Right cardiac atrium (tissue), 5 donors: Measurements from ENCODE around the gene UBE4B. TPM values are rescaled to one million over a fixed set of nuclear protein-coding genes. Genes with fewer than 3 reads are reported as not detected.
A peak's percentile ranks its signal among the peaks of the same experiment; 100 is the strongest.

Experiments used
- ATAC-seq, 2 donors: fragments of 200-7000 bp; cut with Tn5 transposase; one replicate each; pipeline versions ENCODE4 v1.8.0 to v1.9.1; 2020; ENCODE audit warnings: moderate library complexity in 2 of 2, mild to moderate bottlenecking in 1 of 2
- DNase-seq, 3 donors: peaks; one replicate each; pipeline ENCODE4 v3.0.0-alpha.2; 2020
- H3K27ac ChIP-seq: one replicate; pipeline ENCODE4 v1.5.1; 2013; ENCODE audit warnings: mild to moderate bottlenecking, low read length, control low read depth, moderate library complexity
- H3K27me3 ChIP-seq: one replicate; pipeline ENCODE4 v1.6.1; 2013; ENCODE audit not compliant: control insufficient read depth, insufficient read depth
- H3K4me1 ChIP-seq: one replicate; pipeline ENCODE4 v1.6.1; 2013; ENCODE audit warnings: low read length; ENCODE audit not compliant: control insufficient read depth, insufficient read depth
- H3K4me3 ChIP-seq: one replicate; pipeline ENCODE4 v1.5.1; 2013; ENCODE audit warnings: low read length, control low read depth
- H3K9me3 ChIP-seq: one replicate; pipeline ENCODE4 v1.6.1; 2013; ENCODE audit warnings: low read length; ENCODE audit not compliant: control insufficient read depth
- WGBS: extraction: QIAGEN DNeasy Blood & Tissue Kit; methylation state at CpG from one replicate; pipeline ENCODE4 v1.1.7; 2013; 5-methylcytosine and 5-hydroxymethylcytosine counted together
- intact Hi-C, 4 donors: fragments of 100-400 bp; cut with DNase I; formaldehyde crosslinking; loops; one replicate each; pipeline versions ENCODE4 v1.11.0 to v1.14.0; 2022 to 2023
- polyA plus RNA-seq: library from polyadenylated mRNA; stranded (reverse); fragments of 200-250 nt; gene quantifications from one replicate; pipeline ENCODE4 v1.2.3, GENCODE V29; 2013
- total RNA-seq, 4 donors: library from RNA; stranded (reverse); fragmentation: NEBNext Ultra II Directional; extraction: Animal tissue kit (Norgen Biotek cat#: 25700); gene quantifications; one replicate each; pipeline ENCODE4 v1.2.1, GENCODE V29; 2021
- donor health status: healthy with polysubstance abuse.
- donor health status: DM: no; HTN: yes; CAD: no.
- donor health status: DM: no; HTN: no; CAD: no.
- donor health status: DM: no; HTN: yes; CAD: no; lungs with severe emphysema.
- donor health status: DM: yes; HTN: yes; CAD: no.

The UBE4B gene
- total and polyA plus RNA-seq, 5 donors, result 24.1 to 90.5 (median 62.8) TPM

DNA sequence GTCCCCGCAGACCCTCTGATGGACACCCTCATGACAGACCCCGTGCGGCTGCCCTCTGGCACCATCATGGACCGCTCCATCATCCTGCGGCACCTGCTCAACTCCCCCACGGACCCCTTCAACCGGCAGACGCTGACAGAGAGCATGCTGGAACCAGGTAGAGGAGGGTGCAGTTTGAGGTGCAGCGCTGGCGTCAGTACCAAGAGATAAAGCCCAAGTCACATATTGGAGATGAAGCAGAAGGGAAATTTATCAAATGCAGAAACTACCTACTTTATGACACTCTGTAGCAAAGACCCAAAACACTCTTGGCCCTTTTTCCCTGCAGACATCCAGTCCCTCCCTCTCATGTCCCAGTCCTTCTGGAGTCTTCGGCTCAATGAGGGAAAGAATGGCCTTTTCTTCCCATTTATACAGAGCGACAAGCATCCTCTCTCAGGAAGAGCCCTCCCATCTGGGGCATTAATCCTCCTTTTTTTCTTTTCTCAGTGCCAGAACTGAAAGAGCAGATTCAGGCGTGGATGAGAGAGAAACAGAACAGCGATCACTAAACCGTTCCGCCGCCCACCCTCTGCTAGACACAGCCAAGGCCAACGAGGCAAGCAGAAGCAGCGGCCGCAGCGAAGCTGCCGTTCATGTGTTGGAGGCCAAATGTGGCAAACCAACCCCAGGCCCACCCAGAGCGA lies 146.8 kb downstream of the UBE4B start:
- no peak overlapping the region for H3K27ac ChIP-seq
- intact Hi-C loops, result no loop called here
- DNase-seq (peak in 1 of 3 donors; percentile 53), ATAC-seq (no peak)
- WGBS, result 88% methylated on average over 23 of the region's 23 CpGs
- no peaks in the 10 kb centered on the region for H3K9me3 ChIP-seq
- H3K4me1 ChIP-seq, result no peaks in the 10 kb centered on the region
- H3K4me3 ChIP-seq, result no peak overlapping the region
- no peaks in the 10 kb centered on the region for H3K27me3 ChIP-seq

DNA sequence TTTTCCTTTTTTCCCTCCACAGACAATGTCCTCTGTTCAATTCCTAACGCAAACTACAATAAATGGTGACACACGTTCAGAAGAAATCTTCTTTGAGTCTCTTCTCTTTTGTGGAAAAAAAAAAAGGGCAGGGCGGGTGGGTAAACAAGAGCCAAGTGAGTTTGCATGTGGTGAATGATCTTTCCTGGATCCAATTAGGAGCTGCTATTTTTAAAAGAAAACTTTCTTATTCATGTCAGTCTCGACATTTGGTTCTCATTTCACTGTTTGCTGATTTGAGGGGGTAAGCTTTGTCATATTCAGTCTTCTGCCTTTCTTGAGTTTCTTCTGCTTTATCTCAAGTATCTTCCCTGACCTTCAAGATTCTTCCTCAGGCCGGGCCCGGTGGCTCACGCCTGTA lies 148.4 kb downstream of the UBE4B start:
- H3K27me3 ChIP-seq, result no peaks in the 10 kb centered on the region
- H3K9me3 ChIP-seq, result no peaks in the 10 kb centered on the region
- intact Hi-C loops, result no loop called here
- 89% methylated on average over 7 of the region's 7 CpGs for WGBS
- H3K27ac ChIP-seq, result no peak overlapping the region
- DNase-seq (no peak), ATAC-seq (no peak)
- no peak overlapping the region for H3K4me3 ChIP-seq
- H3K4me1 ChIP-seq, result no peaks in the 10 kb centered on the region

DNA sequence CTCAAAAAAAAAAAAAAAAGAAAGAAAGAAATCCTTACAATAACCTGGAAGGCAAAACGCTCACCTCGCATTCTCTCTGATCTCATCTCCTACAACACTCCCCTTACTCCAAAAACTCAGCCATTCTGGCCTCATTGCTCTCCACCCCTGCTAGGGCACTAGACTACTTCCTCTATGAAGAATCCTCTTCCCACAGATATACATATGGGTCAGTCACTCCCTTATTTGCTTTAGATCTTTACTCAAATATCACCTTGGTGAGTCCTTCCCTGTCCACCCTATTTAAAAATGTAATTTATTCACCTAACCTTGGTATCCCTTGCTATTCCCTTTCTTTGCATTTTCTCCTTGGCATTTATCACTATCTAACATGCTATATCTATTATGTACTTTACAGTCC lies 153.0 kb downstream of the UBE4B start:
- ATAC-seq, result no peak
- no peaks in the 10 kb centered on the region for H3K4me1 ChIP-seq
- no peak for DNase-seq
- intact Hi-C loops, result no loop called here
- no peak overlapping the region for H3K27ac ChIP-seq
- no peaks in the 10 kb centered on the region for H3K27me3 ChIP-seq
- no peaks in the 10 kb centered on the region for H3K9me3 ChIP-seq
- no peak overlapping the region for H3K4me3 ChIP-seq
- 91% methylated on average over 2 of the region's 2 CpGs for WGBS

DNA sequence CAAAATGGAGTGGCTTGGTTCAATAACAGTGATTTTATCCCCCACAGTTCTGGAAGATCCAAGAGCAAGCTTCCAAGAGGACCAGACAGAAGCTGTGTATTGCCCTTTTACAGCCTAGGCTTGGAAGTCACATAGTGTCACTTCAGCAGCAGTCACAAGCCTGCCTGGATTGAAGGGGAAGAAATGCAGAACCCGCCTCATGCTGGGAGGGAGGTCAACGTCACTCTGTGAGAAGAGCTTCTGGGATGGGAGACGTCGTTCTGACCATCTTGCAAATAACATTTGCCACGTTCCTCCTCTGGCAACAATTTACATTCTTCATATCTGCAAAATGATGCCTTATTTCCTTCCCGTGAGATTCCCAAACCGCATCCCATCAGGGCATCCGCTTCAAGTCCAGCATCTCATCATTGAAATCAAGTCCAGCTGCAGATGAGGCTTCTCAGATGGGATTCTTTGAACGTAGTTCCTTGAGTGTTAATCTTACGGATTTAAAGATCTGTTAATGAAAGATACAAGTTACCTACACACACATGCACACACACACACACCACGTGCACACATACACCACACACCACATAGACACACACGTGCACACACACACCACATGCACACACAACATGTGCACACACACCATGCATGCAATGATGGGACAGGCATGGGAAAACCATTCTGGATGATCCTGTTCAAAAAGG lies 153.7 kb downstream of the UBE4B start:
- ATAC-seq (peak in 1 of 2 donors; percentile 40), DNase-seq (no peak)
- Histone ChIP-seq H3K9me3 (no peaks in the 10 kb centered on the region), H3K4me1 (no peaks in the 10 kb centered on the region), H3K27me3 (no peaks in the 10 kb centered on the region), H3K4me3 (no peak overlapping the region), H3K27ac (no peak overlapping the region)
- WGBS, result 79% methylated on average over 12 of the region's 12 CpGs
- intact Hi-C loops, result no loop called here

DNA sequence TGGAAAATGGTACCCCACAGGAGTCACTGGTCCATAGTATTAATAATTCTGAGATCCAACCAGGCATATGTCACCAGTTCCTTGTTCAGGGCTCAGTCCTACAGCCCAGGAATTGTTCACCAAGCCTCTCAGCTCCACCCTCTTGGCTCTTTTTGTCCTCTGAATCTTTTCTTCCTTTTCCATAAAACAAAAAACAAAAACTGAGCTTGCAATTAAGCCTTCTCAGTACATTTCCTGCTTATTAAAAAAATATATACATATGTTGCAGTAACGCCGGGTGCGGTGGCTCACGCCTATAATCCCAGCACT lies 154.2 kb downstream of the UBE4B start:
- intact Hi-C loops, result no loop called here
- DNase-seq, result no peak
- H3K4me1 ChIP-seq, result no peaks in the 10 kb centered on the region
- H3K27me3 ChIP-seq, result no peaks in the 10 kb centered on the region
- no peak overlapping the region for H3K27ac ChIP-seq
- H3K9me3 ChIP-seq, result no peaks in the 10 kb centered on the region
- WGBS, result 95% methylated on average over 4 of the region's 4 CpGs
- ATAC-seq, result no peak
- H3K4me3 ChIP-seq, result no peak overlapping the region

DNA sequence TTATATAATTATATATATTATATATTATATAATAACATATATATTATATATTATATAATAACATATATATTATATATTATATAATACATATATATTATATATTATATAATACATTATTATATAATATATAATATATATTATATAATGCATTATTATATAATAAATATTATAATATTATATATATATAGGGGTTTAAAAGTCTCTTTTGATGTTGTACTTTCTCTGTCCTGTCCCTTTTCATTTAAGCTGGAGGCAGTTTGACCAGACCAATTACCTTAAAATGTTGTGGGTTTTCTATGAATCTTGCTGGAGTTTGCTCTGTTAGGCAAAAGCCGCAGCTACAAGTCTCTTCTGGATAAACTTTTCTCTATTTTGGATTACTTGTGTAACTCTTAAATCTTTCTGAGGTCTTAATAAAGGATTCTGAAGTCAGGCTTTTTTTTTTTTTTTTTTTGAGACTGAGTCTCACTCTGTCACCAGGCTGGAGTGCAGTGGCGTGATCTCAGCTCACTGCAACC lies 155.4 kb downstream of the UBE4B start:
- ATAC-seq (no peak), DNase-seq (no peak)
- intact Hi-C loops, result no loop called here
- Histone ChIP-seq H3K27me3 (no peaks in the 10 kb centered on the region), H3K27ac (no peak overlapping the region), H3K9me3 (no peaks in the 10 kb centered on the region), H3K4me3 (no peak overlapping the region), H3K4me1 (no peaks in the 10 kb centered on the region)
- 98% methylated on average over 2 of the region's 2 CpGs for WGBS

DNA sequence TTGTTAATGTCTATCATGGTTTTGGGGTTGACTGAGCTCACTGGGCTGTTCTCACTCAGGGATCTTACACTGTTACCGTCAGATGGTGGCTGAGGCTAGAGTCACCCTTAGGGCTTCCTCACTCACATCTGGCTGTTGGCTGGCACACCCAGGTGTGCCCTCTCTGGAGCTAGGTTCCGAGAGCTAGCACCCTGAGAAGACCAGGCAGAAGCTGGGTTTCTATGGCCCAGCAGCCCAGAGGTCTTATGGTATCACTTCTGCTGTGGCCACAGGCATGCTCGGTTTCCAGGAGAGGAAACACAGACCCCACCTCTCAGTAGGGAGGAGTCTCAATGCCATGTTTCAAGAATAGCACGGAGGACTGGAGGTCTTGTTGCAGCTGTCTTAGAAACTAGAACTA lies 156.9 kb downstream of the UBE4B start:
- Histone ChIP-seq H3K4me1 (no peaks in the 10 kb centered on the region), H3K9me3 (no peaks in the 10 kb centered on the region), H3K27me3 (no peaks in the 10 kb centered on the region), H3K27ac (no peak overlapping the region), H3K4me3 (no peak overlapping the region)
- intact Hi-C loops, result no loop called here
- 64% methylated on average over 4 of the region's 4 CpGs for WGBS
- ATAC-seq (no peak), DNase-seq (no peak)

DNA sequence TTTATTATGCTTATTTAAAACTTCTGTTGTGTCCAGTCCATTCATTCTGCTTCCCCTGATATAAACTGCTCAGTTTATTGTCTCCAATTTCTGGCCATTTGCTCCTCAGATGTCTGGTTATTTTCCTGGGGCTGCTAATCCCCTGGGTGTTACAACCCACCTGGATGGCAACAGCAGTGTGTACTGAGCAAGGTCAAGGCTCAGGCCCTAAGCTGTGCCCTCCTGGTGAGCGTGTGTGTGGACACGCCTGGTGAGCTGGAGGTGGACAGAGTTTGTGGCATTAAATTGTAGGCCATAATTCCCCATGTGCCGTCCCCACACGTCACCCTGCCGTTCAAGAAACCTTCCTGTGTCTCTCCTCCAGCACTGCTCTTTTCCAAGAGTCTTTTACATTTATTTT lies 159.5 kb downstream of the UBE4B start:
- no peaks in the 10 kb centered on the region for H3K4me1 ChIP-seq
- H3K27me3 ChIP-seq, result no peaks in the 10 kb centered on the region
- H3K27ac ChIP-seq, result no peak overlapping the region
- DNase-seq (no peak), ATAC-seq (no peak)
- intact Hi-C loops, result no loop called here
- H3K4me3 ChIP-seq, result no peak overlapping the region
- H3K9me3 ChIP-seq, result no peaks in the 10 kb centered on the region
- WGBS, result 84% methylated on average over 5 of the region's 5 CpGs

DNA sequence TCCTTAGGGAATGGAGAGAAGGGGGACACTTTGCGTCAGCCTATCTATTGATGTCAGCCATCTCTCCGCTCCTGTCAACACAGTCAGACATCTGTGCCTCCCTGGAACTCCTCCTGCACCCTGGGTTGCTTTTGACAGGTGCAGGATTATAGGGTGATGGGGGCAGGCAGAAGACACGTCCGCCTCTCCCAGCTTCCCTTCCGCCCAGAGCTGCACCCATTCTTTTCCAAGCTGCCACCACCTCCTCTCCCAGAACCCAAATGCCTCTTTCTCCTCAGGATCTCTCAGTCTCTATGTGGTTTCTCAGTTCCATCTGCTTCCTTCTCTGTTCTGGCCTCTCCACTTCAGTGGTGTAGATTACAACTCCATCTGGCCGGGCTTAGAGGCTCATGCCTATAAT lies 160.5 kb downstream of the UBE4B start:
- intact Hi-C loops, result no loop called here
- Histone ChIP-seq H3K4me3 (no peak overlapping the region), H3K27ac (no peak overlapping the region), H3K27me3 (no peaks in the 10 kb centered on the region), H3K9me3 (no peaks in the 10 kb centered on the region), H3K4me1 (no peaks in the 10 kb centered on the region)
- WGBS, result 71% methylated on average over 6 of the region's 6 CpGs
- DNase-seq, result no peak
- ATAC-seq, result no peak

DNA sequence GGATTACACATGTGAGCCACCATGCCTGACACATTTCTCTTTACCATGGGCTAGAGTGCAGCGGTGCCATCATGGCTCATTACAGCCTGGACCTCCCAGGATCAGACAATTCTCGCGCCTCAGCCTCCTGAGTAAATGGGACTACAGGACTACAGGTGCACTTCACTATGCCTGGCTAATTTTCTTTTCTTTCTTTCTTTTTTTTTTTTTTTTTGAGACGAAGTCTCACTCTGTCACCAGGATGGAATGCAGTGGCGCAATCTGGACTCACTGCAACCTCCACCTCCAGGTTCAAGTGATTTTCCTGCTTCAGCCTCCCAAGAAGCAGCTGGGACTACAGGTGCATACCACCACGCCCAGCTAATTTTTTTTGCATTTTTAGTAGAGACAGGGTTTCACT lies 162.8 kb downstream of the UBE4B start:
- ATAC-seq, result no peak

DNA sequence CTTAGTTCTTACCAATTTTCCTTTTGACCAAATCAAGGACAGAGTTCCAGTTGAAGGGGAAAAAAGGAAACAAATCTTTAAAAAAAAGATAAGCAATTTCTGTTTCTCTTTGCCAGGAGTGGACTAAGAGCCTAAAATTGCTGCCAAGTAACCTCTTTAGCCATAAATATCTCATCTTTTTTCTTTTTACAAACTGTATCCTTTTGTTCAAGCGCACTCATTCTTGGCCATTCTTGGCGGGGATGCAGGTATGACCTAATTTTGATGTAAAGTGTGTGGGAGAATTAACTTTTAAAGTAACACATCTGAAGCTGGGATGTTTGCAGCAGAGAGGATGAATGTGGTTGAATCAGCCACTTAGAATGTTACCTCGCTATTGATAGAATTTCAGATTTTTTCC lies 164.2 kb downstream of the UBE4B start:
- DNase-seq (no peak), ATAC-seq (no peak)
- Histone ChIP-seq H3K4me3 (no peak overlapping the region), H3K4me1 (no peaks in the 10 kb centered on the region), H3K27ac (no peak overlapping the region), H3K9me3 (no peaks in the 10 kb centered on the region), H3K27me3 (no peaks in the 10 kb centered on the region)
- 34% methylated on average over 3 of the region's 3 CpGs for WGBS
- intact Hi-C loops, result no loop called here

More for the DNA sequence above, 162.8 kb downstream of the UBE4B start:
- H3K4me3 ChIP-seq, result no peak overlapping the region
- H3K9me3 ChIP-seq, result no peaks in the 10 kb centered on the region
- intact Hi-C loops, result no loop called here
- DNase-seq, result no peak
- H3K27ac ChIP-seq, result no peak overlapping the region
- H3K4me1 ChIP-seq, result no peaks in the 10 kb centered on the region
- WGBS, result 87% methylated on average over 6 of the region's 6 CpGs
- H3K27me3 ChIP-seq, result no peaks in the 10 kb centered on the region
